ENCODE measurements around the gene WWC1. TPM values are rescaled to one million over a fixed set of nuclear protein-coding genes. Genes with fewer than 3 reads are reported as not detected.
"Not testable (repeated sequence)": the region's sequence is repeated elsewhere in the genome, so short reads cannot be mapped to it uniquely, and the experiment has no call there.

The WWC1 gene
- total and polyA plus RNA-seq, 2 experiments from 2014 or later = 27.6 to 27.8 TPM

DNA sequence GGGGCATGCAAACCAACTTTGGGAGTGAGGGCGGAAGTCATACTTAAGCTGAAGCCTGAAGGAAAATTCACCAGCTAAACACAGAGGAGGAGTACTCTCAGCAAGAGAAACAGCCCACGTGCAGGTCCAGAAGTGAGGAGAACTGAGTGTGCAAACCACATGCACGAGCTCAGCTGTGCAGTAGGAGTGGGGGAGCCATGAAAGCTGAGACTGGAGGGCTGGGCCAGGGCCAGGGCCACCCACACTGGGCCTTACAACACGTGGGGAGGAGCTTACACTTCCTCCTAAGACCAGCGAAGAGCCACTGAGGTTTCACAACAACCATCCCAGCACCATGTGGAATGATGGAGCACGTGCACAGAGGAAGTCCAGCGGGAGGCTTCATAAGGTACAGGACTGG is 9.3 kb upstream of the WWC1 start:
- no peaks in the 10 kb centered on the region for H3K9me2 ChIP-seq (replicated peaks; ENCODE audit: insufficient read depth)
- H3K27ac ChIP-seq = no peak overlapping the region
- H4K20me1 ChIP-seq (ENCODE audit: insufficient read depth, poor library complexity, severe bottlenecking) = no peaks in the 10 kb centered on the region
- no peak overlapping the region for H3K4me2 ChIP-seq
- DNase-seq (ENCODE audit: low spot score) = peak; percentile 70
- no peaks in the 10 kb centered on the region for H3K4me1 ChIP-seq (ENCODE audit: insufficient read depth)
- H3K4me3 ChIP-seq = no peak overlapping the region
- H3K79me2 ChIP-seq = no peaks in the 10 kb centered on the region
- H3K27me3 ChIP-seq = no peaks in the 10 kb centered on the region
- no peaks in the 10 kb centered on the region for H3K9me3 ChIP-seq (ENCODE audit: low read depth)
- TF ChIP-seq CTCF (IDR thresholded peaks at IDR 0.05; ENCODE audit: poor library complexity) (no peak), EZH2phosphoT487 (IDR thresholded peaks at IDR 0.05; ENCODE audit: low read depth, severe bottlenecking, unreplicated experiment) (no peak), EZH2 (IDR thresholded peaks at IDR 0.05; ENCODE audit: borderline replicate concordance) (no peak)
- no peak overlapping the region for H2AFZ ChIP-seq
- 61% methylated on average over 7 of the region's 7 CpGs for WGBS (ENCODE audit: low lambda C conversion rate, missing lambda C conversion rate)
- no peaks in the 10 kb centered on the region for H3K36me3 ChIP-seq (replicated peaks; ENCODE audit: insufficient read depth, low read depth)

GRCh38 chr5:168284809-168285208 is 6.6 kb upstream of the WWC1 start:
- H3K79me2 ChIP-seq = no peaks in the 10 kb centered on the region
- TF ChIP-seq CTCF (IDR thresholded peaks at IDR 0.05; ENCODE audit: poor library complexity) = no peak
- no peak for DNase-seq (ENCODE audit: low spot score)
- no peak overlapping the region for H3K4me2 ChIP-seq
- no peaks in the 10 kb centered on the region for H3K27me3 ChIP-seq
- no peaks in the 10 kb centered on the region for H3K9me2 ChIP-seq (replicated peaks; ENCODE audit: insufficient read depth)
- no peaks in the 10 kb centered on the region for H3K36me3 ChIP-seq (replicated peaks; ENCODE audit: insufficient read depth, low read depth)
- no peak overlapping the region for H2AFZ ChIP-seq
- no peak overlapping the region for H3K27ac ChIP-seq
- peaks cover 14% of the 10 kb centered on the region for H3K4me1 ChIP-seq (ENCODE audit: insufficient read depth)
- no peak overlapping the region for H3K4me3 ChIP-seq
- WGBS (ENCODE audit: low lambda C conversion rate, missing lambda C conversion rate) = 83% methylated on average over 4 of the region's 4 CpGs
- no peaks in the 10 kb centered on the region for H4K20me1 ChIP-seq (ENCODE audit: insufficient read depth, poor library complexity, severe bottlenecking)
- no peaks in the 10 kb centered on the region for H3K9me3 ChIP-seq (ENCODE audit: low read depth)

- Histone ChIP-seq H3K4me3 (no peak overlapping the region), H3K36me3 (replicated peaks; ENCODE audit: insufficient read depth, low read depth) (no peaks in the 10 kb centered on the region), H3K27me3 (no peaks in the 10 kb centered on the region), H3K4me2 (no peak overlapping the region), H3K79me2 (no peaks in the 10 kb centered on the region), H3K4me1 (ENCODE audit: insufficient read depth) (peaks cover 14% of the 10 kb centered on the region), H4K20me1 (ENCODE audit: insufficient read depth, poor library complexity, severe bottlenecking) (no peaks in the 10 kb centered on the region), H3K9me3 (ENCODE audit: low read depth) (no peaks in the 10 kb centered on the region), H3K9me2 (replicated peaks; ENCODE audit: insufficient read depth) (no peaks in the 10 kb centered on the region), H2AFZ (no peak overlapping the region), H3K27ac (no peak overlapping the region)
- TF ChIP-seq EZH2 (IDR thresholded peaks at IDR 0.05; ENCODE audit: borderline replicate concordance) (no peak), CTCF (IDR thresholded peaks at IDR 0.05; ENCODE audit: poor library complexity) (no peak), EZH2phosphoT487 (IDR thresholded peaks at IDR 0.05; ENCODE audit: low read depth, severe bottlenecking, unreplicated experiment) (no peak)
- DNase-seq (ENCODE audit: low spot score) = no peak
- WGBS (ENCODE audit: low lambda C conversion rate, missing lambda C conversion rate) = 87% methylated on average over 2 of the region's 2 CpGs
Measured at GRCh38 chr5:168285696-168286095, 5.7 kb upstream of the WWC1 start.

- Histone ChIP-seq H2AFZ (no peak overlapping the region), H3K4me1 (ENCODE audit: insufficient read depth) (peaks cover 14% of the 10 kb centered on the region), H3K27me3 (no peaks in the 10 kb centered on the region), H3K9me3 (ENCODE audit: low read depth) (no peaks in the 10 kb centered on the region), H3K4me2 (no peak overlapping the region), H3K27ac (no peak overlapping the region), H3K36me3 (replicated peaks; ENCODE audit: insufficient read depth, low read depth) (no peaks in the 10 kb centered on the region), H3K4me3 (no peak overlapping the region), H3K79me2 (no peaks in the 10 kb centered on the region), H4K20me1 (ENCODE audit: insufficient read depth, poor library complexity, severe bottlenecking) (no peaks in the 10 kb centered on the region), H3K9me2 (replicated peaks; ENCODE audit: insufficient read depth) (no peaks in the 10 kb centered on the region)
- TF ChIP-seq CTCF (IDR thresholded peaks at IDR 0.05; ENCODE audit: poor library complexity) = no peak
- no peak for TF ChIP-seq EZH2phosphoT487 (IDR thresholded peaks at IDR 0.05; ENCODE audit: low read depth, severe bottlenecking, unreplicated experiment)
- no peak for TF ChIP-seq EZH2 (IDR thresholded peaks at IDR 0.05; ENCODE audit: borderline replicate concordance)
- DNase-seq (ENCODE audit: low spot score) = no peak
- WGBS (ENCODE audit: low lambda C conversion rate, missing lambda C conversion rate) = 47% methylated on average over 6 of the region's 6 CpGs
Measured at GRCh38 chr5:168286386-168286785, 5.1 kb upstream of the WWC1 start.

DNA sequence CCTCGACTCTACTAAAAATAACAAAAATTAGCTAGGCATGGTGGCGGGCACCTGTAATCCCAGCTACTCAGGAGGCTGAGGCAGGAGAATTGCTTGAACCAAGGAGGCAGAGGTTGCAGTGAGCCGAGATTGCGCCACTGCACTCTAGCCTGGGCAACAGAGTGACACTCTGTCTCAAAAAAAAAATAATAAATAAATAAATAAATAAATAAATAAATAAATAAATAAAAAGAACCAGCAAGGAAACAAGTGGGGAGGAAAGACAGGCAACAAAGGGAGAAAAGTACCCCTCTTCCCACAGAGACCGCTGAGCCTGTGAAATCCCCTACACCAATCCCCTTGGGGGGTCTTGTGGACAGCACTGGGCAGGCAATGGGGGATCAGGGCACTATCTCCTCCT is 4.6 kb upstream of the WWC1 start:
- H3K27me3 ChIP-seq; H3K9me2 ChIP-seq (replicated peaks; ENCODE audit: insufficient read depth); H3K36me3 ChIP-seq (replicated peaks; ENCODE audit: insufficient read depth, low read depth); H3K27ac ChIP-seq; H4K20me1 ChIP-seq (ENCODE audit: insufficient read depth, poor library complexity, severe bottlenecking); H3K79me2 ChIP-seq; H3K4me3 ChIP-seq; H2AFZ ChIP-seq; H3K4me2 ChIP-seq; DNase-seq (ENCODE audit: low spot score); H3K9me3 ChIP-seq (ENCODE audit: low read depth): not testable (repeated sequence)
- 94% methylated on average over 5 of the region's 5 CpGs for WGBS (ENCODE audit: low lambda C conversion rate, missing lambda C conversion rate)
- H3K4me1 ChIP-seq (ENCODE audit: insufficient read depth) = peaks cover 14% of the 10 kb centered on the region
